HepG2 (cell line): Measurements from ENCODE around the gene FBXO28. TPM values are rescaled to one million over a fixed set of nuclear protein-coding genes. Genes with fewer than 3 reads are reported as not detected.

Experiments
- ATAC-seq: fragments of 200-7000 bp; cut with Tn5 transposase; 3 replicates; pipeline ENCODE4 v1.9.1; 2020; ENCODE audit warnings: mild to moderate bottlenecking, moderate library complexity
- BruUV-seq: library from RNA; stranded (reverse); fragments of 400-500 nt; replicated peaks from 2 replicates; lab custom pipeline; 2021; lab: Mats Ljungman, UMichigan
- CTCF ChIA-PET: fragments of 300-600 bp; formaldehyde crosslinking; extraction: SDS; loops from one replicate; lab custom pipeline; 2021; ENCODE audit warnings: low total read pairs, inconsistent platforms, low intra/inter-chr PET ratio; lab: Yijun Ruan, JAX
- POLR2A ChIA-PET: fragments of 350-600 bp; sonication (Branson Sonifier 250); formaldehyde crosslinking; loops from one replicate; lab custom pipeline; 2020; ENCODE audit warnings: antibody characterized with exemption, inconsistent platforms; lab: Yijun Ruan, JAX
- DNase-seq: peaks from one replicate; pipeline ENCODE4 v3.0.0-alpha.2; 2015; ENCODE audit warnings: low spot score
- FAIRE-seq: peaks from 3 replicates; lab custom pipeline; 2011; peaks lifted over from hg19 to GRCh38; lab: Jason Lieb, UNC
- H2AFZ ChIP-seq: one replicate; pipeline ENCODE4 v1.6.1; 2011; ENCODE audit warnings: low read length, inconsistent platforms
- H3K27ac ChIP-seq: fragments of 300-600 bp; 3 replicates; pipeline ENCODE4 v1.8.0; 2011; ENCODE audit warnings: mixed run types, mild to moderate bottlenecking, mixed read lengths, low read length, inconsistent platforms; ENCODE audit not compliant: insufficient read depth; ENCODE audit errors: extremely low read length
- H3K27me3 ChIP-seq, 2 experiments: fragments of 200-600 bp in 1 of 2; 2 replicates in 1 of 2; 3 replicates in 1 of 2; pipeline versions ENCODE4 v1.6.0 to v1.8.0; 2011; ENCODE audit warnings: low read length in 2 of 2, mild to moderate bottlenecking in 2 of 2, moderate library complexity in 2 of 2, inconsistent platforms in 1 of 2; ENCODE audit not compliant: insufficient read depth in 2 of 2, control insufficient read depth in 1 of 2
- H3K36me3 ChIP-seq, 2 experiments: fragments of 200-600 bp in 1 of 2; replicated peaks in 1 of 2; 2 replicates in 1 of 2; 3 replicates in 1 of 2; pipeline versions ENCODE4 v1.5.1 to v1.8.0; 2011; ENCODE audit warnings: low read length in 2 of 2, inconsistent platforms in 1 of 2; ENCODE audit not compliant: insufficient read depth in 2 of 2, control insufficient read depth in 1 of 2
- H3K4me1 ChIP-seq: 2 replicates; pipeline ENCODE4 v1.5.1; 2012; ENCODE audit warnings: low read length, inconsistent platforms; ENCODE audit not compliant: insufficient read depth
- H3K4me2 ChIP-seq: 2 replicates; pipeline ENCODE4 v1.6.0; 2011; ENCODE audit warnings: low read depth, low read length, inconsistent platforms
- H3K4me3 ChIP-seq, 3 experiments: fragments of 200-600 bp in 1 of 3; sonication (generic), shearing (Covaris generic) in 1 of 3; replicated peaks in 1 of 3; 2 replicates each; pipeline ENCODE4 v1.5.1; 2011 to 2016; ENCODE audit warnings: low read length in 3 of 3, inconsistent platforms in 2 of 3, low read depth in 2 of 3, mild to moderate bottlenecking in 2 of 3, control low read depth in 1 of 3, mixed read lengths in 1 of 3; ENCODE audit not compliant: insufficient read depth in 1 of 3
- H3K79me2 ChIP-seq: one replicate; pipeline ENCODE4 v1.6.1; 2011; ENCODE audit warnings: low read length, inconsistent platforms; ENCODE audit not compliant: insufficient read depth
- H3K9ac ChIP-seq: 2 replicates; pipeline ENCODE4 v1.6.0; 2011; ENCODE audit warnings: mild to moderate bottlenecking, low read depth, low read length, inconsistent platforms; ENCODE audit not compliant: insufficient read depth
- H3K9me3 ChIP-seq: 2 replicates; pipeline ENCODE4 v1.5.1; 2012; ENCODE audit warnings: mild to moderate bottlenecking, low read length
- H4K20me1 ChIP-seq: 2 replicates; pipeline ENCODE4 v1.6.0; 2011; ENCODE audit warnings: inconsistent platforms, mild to moderate bottlenecking, low read length, moderate library complexity; ENCODE audit not compliant: insufficient read depth
- CREB1 ChIP-seq, 2 experiments: fragments of 450-650 bp in 1 of 2; IDR thresholded peaks; 2 replicates each; pipeline ENCODE4 v1.6.1; 2016 to 2017; ENCODE audit warnings: control low read depth in 1 of 2, mild to moderate bottlenecking in 1 of 2, missing compliant biosample characterization in 1 of 2, missing genetic modification characterization in 1 of 2
- HOXD1 ChIP-seq: sonication (generic); formaldehyde crosslinking; IDR thresholded peaks from 2 replicates; pipeline ENCODE4 v1.5.0; 2020; ENCODE audit warnings: missing genetic modification reagents
- JUNB ChIP-seq: sonication (generic); formaldehyde crosslinking; IDR thresholded peaks from 2 replicates; pipeline ENCODE4 v1.8.0; 2022; ENCODE audit warnings: missing genetic modification reagents, mild to moderate bottlenecking, borderline replicate concordance
- KLF16 ChIP-seq, 2 experiments: sonication (generic) in 1 of 2; formaldehyde crosslinking in 1 of 2; IDR thresholded peaks; 2 replicates each; pipeline versions ENCODE4 v1.6.1 to v1.8.0; 2016 to 2023; ENCODE audit warnings: missing genetic modification reagents in 2 of 2, missing compliant biosample characterization in 1 of 2
- LCORL ChIP-seq, 2 experiments: fragments of 450-650 bp in 1 of 2; sonication (generic) in 1 of 2; formaldehyde crosslinking in 1 of 2; IDR thresholded peaks; 2 replicates each; pipeline versions ENCODE4 v1.5.0 to v1.6.1; 2017 to 2020; ENCODE audit warnings: antibody characterized with exemption in 1 of 2, missing genetic modification reagents in 1 of 2
- MAFF ChIP-seq: IDR thresholded peaks from 2 replicates; pipeline ENCODE4 v1.6.1; 2011; ENCODE audit warnings: low read depth, low read length, improper control_type of control experiment
- MIER2 ChIP-seq: IDR thresholded peaks from 2 replicates; pipeline ENCODE4 v1.6.1; 2016; ENCODE audit warnings: missing biosample characterization, missing genetic modification reagents
- MTF1 ChIP-seq: sonication (generic); formaldehyde crosslinking; IDR thresholded peaks from 2 replicates; pipeline ENCODE4 v1.5.0; 2020; ENCODE audit warnings: missing genetic modification reagents
- RARG ChIP-seq: sonication (generic); formaldehyde crosslinking; IDR thresholded peaks from 2 replicates; pipeline ENCODE4 v1.4.0; 2020; ENCODE audit warnings: low read depth, mild to moderate bottlenecking, missing genetic modification reagents
- SAFB2 ChIP-seq: sonication (generic); formaldehyde crosslinking; IDR thresholded peaks from 2 replicates; pipeline ENCODE4 v1.5.1; 2020; ENCODE audit warnings: missing genetic modification reagents, low read depth, mild to moderate bottlenecking, borderline replicate concordance
- XBP1 ChIP-seq: sonication (generic); formaldehyde crosslinking; IDR thresholded peaks from 2 replicates; pipeline ENCODE4 v1.5.0; 2020; ENCODE audit warnings: missing genetic modification reagents
- ZFX ChIP-seq: sonication (generic); formaldehyde crosslinking; IDR thresholded peaks from 2 replicates; pipeline ENCODE4 v1.4.0; 2020; ENCODE audit warnings: mild to moderate bottlenecking, low read depth, missing genetic modification reagents, moderate library complexity
- ZNF350 ChIP-seq: sonication (generic); formaldehyde crosslinking; IDR thresholded peaks from 2 replicates; pipeline ENCODE4 v1.4.0; 2020; ENCODE audit warnings: mild to moderate bottlenecking, low read depth, missing genetic modification reagents, borderline replicate concordance
- ZNF598 ChIP-seq: sonication (generic); formaldehyde crosslinking; IDR thresholded peaks from 2 replicates; pipeline ENCODE4 v1.5.1; 2020; ENCODE audit warnings: mild to moderate bottlenecking, missing genetic modification reagents, borderline replicate concordance
- ZNF615 ChIP-seq: sonication (generic); formaldehyde crosslinking; IDR thresholded peaks from 2 replicates; pipeline ENCODE4 v1.5.0; 2020; ENCODE audit warnings: mild to moderate bottlenecking, missing genetic modification reagents, borderline replicate concordance
- WGBS: methylation state at CpG from one replicate; pipeline ENCODE4 v1.1.6; 2017; ENCODE audit warnings: low lambda C conversion rate; 5-methylcytosine and 5-hydroxymethylcytosine counted together
- in situ Hi-C: cut with HindIII; loops from 2 replicates; pipeline ENCODE4 v1.10.0; 2017; ENCODE audit warnings: low pct_unique_long_range_greater_than_20kb; ENCODE audit not compliant: extremely low pct_ligation_motif_present
- intact Hi-C: fragments of 100-400 bp; cut with micrococcal nuclease; formaldehyde crosslinking; loops from one replicate; pipeline ENCODE4 v1.10.0; 2022; ENCODE audit not compliant: unreplicated experiment
- polyA plus RNA-seq, 8 experiments: library from polyadenylated mRNA; depleted of rRNA in 3 of 8; stranded (reverse) in 7 of 8; unstranded in 1 of 8; fragments of >200 nt; fragmentation: Illumina TruSeq in 4 of 8; extraction: Trizol in 4 of 8; gene quantifications; 2 replicates each; pipeline versions ENCODE4 v1.2.1 to v1.2.3, GENCODE V29; 2011 to 2016; ENCODE audit warnings: low read depth in 4 of 8, missing spikeins in 1 of 8, mixed read lengths in 1 of 8; ENCODE audit not compliant: insufficient read depth in 1 of 8
- total RNA-seq, 5 experiments: library from RNA; depleted of rRNA; stranded (reverse); fragments of >200 nt; fragmentation: Illumina TruSeq; extraction: Trizol; gene quantifications; 2 replicates each; pipeline ENCODE4 v1.2.3, GENCODE V29; 2016; ENCODE audit warnings: low read depth in 1 of 5
- TF ChIP-seq, protein P1 (sequence below): sonication (generic); formaldehyde crosslinking; IDR thresholded peaks from 2 replicates; pipeline ENCODE4 v1.4.0; 2020; ENCODE audit warnings: missing genetic modification reagents
- TF ChIP-seq, protein P2 (sequence below): sonication (generic); formaldehyde crosslinking; IDR thresholded peaks from 2 replicates; pipeline ENCODE4 v1.5.0; 2020; ENCODE audit warnings: missing genetic modification reagents, mild to moderate bottlenecking, borderline replicate concordance
- TF ChIP-seq, protein P3 (sequence below): sonication (generic); formaldehyde crosslinking; IDR thresholded peaks from 2 replicates; pipeline ENCODE4 v1.5.0; 2020; ENCODE audit warnings: mild to moderate bottlenecking, missing genetic modification reagents, moderate library complexity

FBXO28 gene
- total and polyA plus RNA-seq, 2 of the 13 experiments (the other 11 are each of a cell fraction or from before 2014, with no cell fraction given): 8.5 to 29.1 TPM

DNA sequence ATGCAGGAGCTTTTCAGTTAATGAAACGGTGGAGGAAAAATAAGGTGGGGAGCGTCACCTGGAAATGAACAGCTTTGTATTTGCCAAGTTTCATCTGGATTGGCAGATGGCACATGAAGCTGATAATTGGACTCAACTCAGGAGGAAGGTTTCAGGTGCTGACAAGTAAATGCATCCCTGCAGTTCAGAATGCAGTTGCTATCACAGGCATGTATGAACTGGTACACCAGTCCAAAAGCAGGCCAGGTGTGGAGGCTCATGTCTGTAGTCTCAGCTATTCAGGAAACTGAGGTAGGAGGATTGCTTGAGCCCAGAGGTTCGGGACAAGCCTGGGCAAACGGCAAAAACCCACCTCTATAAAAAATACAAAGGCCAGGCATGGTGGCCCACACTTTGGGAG is 84.7 kb downstream of the FBXO28 start (continued):
- TF ChIP-seq, protein P1, sequence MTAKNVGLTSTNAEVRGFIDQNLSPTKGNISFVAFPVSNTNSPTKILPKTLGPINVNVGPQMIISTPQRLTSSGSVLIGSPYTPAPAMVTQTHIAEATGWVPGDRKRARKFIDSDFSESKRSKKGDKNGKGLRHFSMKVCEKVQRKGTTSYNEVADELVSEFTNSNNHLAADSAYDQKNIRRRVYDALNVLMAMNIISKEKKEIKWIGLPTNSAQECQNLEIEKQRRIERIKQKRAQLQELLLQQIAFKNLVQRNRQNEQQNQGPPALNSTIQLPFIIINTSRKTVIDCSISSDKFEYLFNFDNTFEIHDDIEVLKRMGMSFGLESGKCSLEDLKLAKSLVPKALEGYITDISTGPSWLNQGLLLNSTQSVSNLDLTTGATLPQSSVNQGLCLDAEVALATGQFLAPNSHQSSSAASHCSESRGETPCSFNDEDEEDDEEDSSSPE (CRISPR knock-in tag): no peak
- TF ChIP-seq RARG (CRISPR knock-in tag) (no peak), CREB1 (IDR thresholded peaks at IDR 0.05) (no peak), CREB1 (CRISPR knock-in tag; IDR thresholded peaks at IDR 0.05) (no peak), MTF1 (CRISPR knock-in tag) (no peak), MAFF (no peak), ZNF350 (no peak), KLF16 (CRISPR knock-in tag; IDR thresholded peaks at IDR 0.05) (no peak), ZNF598 (no peak), ZNF615 (CRISPR knock-in tag) (no peak), HOXD1 (CRISPR knock-in tag) (no peak)

DNA sequence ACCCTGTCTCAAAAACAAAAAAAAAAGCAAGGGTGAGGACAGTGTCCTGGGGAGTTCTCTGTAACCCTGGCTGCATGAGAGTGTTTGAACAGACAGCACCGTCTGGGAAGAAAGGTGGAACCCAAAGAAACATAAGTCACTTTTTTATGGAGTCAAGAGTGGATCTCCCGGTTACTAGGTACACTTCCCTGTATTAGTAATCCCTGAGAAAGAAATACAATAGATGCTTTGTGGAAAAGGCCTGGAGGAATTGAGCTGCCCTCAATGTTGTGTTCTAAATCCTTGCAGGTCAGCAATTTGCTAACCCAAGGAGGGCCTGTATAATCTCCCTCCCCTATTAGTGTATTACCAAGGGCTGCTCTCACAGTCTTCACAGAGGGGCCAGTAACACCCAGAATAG is 85.8 kb downstream of the FBXO28 start:
- FAIRE-seq: no peak
- no peak overlapping the region for H3K4me2 ChIP-seq
- no peak for DNase-seq
- in situ Hi-C loops (no loop called here), intact Hi-C loops (no loop called here)
- no peaks in the 10 kb centered on the region for H3K36me3 ChIP-seq
- no peaks in the 10 kb centered on the region for H3K27me3 ChIP-seq
- ATAC-seq: no peak
- CTCF ChIA-PET: no interaction called here
- POLR2A ChIA-PET: no interaction called here
- H3K9ac ChIP-seq: no peak overlapping the region
- no peaks in the 10 kb centered on the region for H4K20me1 ChIP-seq
- 11% methylated on average over 2 of the region's 2 CpGs for WGBS
- no peak overlapping the region for H2AFZ ChIP-seq
- peaks cover 51% of the 10 kb centered on the region for H3K4me1 ChIP-seq
- no peaks in the 10 kb centered on the region for H3K9me3 ChIP-seq
- H3K4me3 ChIP-seq: no peak overlapping the region
- no peaks in the 10 kb centered on the region for H3K79me2 ChIP-seq
- no peak overlapping the region for H3K27ac ChIP-seq
- no TSS peak for BruUV-seq
- TF ChIP-seq JUNB (CRISPR knock-in tag): no peak
- TF ChIP-seq, protein P1 (CRISPR knock-in tag): no peak
- no peak for TF ChIP-seq LCORL (IDR thresholded peaks at IDR 0.05)
- no peak for TF ChIP-seq LCORL (CRISPR knock-in tag; IDR thresholded peaks at IDR 0.05)
- no peak for TF ChIP-seq MIER2 (CRISPR knock-in tag)
- TF ChIP-seq, protein P2, sequence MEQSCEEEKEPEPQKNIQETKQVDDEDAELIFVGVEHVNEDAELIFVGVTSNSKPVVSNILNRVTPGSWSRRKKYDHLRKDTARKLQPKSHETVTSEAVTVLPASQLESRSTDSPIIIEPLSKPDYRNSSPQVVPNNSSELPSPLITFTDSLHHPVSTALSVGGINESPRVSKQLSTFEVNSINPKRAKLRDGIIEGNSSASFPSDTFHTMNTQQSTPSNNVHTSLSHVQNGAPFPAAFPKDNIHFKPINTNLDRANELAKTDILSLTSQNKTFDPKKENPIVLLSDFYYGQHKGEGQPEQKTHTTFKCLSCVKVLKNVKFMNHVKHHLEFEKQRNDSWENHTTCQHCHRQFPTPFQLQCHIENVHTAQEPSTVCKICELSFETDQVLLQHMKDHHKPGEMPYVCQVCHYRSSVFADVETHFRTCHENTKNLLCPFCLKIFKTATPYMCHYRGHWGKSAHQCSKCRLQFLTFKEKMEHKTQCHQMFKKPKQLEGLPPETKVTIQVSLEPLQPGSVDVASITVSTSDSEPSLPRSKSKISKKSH: no peak
- no peak for TF ChIP-seq ZFX
- TF ChIP-seq SAFB2 (CRISPR knock-in tag): no peak
- TF ChIP-seq, protein P3, sequence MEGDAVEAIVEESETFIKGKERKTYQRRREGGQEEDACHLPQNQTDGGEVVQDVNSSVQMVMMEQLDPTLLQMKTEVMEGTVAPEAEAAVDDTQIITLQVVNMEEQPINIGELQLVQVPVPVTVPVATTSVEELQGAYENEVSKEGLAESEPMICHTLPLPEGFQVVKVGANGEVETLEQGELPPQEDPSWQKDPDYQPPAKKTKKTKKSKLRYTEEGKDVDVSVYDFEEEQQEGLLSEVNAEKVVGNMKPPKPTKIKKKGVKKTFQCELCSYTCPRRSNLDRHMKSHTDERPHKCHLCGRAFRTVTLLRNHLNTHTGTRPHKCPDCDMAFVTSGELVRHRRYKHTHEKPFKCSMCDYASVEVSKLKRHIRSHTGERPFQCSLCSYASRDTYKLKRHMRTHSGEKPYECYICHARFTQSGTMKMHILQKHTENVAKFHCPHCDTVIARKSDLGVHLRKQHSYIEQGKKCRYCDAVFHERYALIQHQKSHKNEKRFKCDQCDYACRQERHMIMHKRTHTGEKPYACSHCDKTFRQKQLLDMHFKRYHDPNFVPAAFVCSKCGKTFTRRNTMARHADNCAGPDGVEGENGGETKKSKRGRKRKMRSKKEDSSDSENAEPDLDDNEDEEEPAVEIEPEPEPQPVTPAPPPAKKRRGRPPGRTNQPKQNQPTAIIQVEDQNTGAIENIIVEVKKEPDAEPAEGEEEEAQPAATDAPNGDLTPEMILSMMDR (CRISPR knock-in tag): no peak
- no peak for TF ChIP-seq XBP1 (CRISPR knock-in tag)
